Suppressor macrophage (primary cell): ENCODE data around the gene CFHR2.

Experiments
- DNase-seq, 4 experiments: peaks; one replicate each; pipeline ENCODE4 v3.0.0-alpha.2; 2020 to 2022

Gene CFHR2

GRCh38 chr1:197003132-197003531 is 59.6 kb downstream of the CFHR2 start:
- no peak for DNase-seq

GRCh38 chr1:197008861-197009260 is 65.3 kb downstream of the CFHR2 start:
- no peak for DNase-seq
